NOMO-1 treated with DMSO at 0.1 percent for 48 hours (cell line): ENCODE measurements around the gene AOPEP.

ENCODE experiments used
- DNase-seq: peaks from one replicate; lab custom pipeline; 2025; ENCODE audit not compliant: unreplicated experiment; lab: John Stamatoyannopoulos, UW

Gene AOPEP

GRCh38 chr9:95089257-95090022 lies 362.9 kb downstream of the AOPEP start:
- no peak for DNase-seq

- DNase-seq: no peak
Observed at GRCh38 chr9:95090023-95090791, 363.7 kb downstream of the AOPEP start.

GRCh38 chr9:95090871-95091577 lies 364.5 kb downstream of the AOPEP start:
- no peak for DNase-seq

GRCh38 chr9:95091601-95092261 lies 365.2 kb downstream of the AOPEP start:
- DNase-seq: no peak

- no peak for DNase-seq
Observed at GRCh38 chr9:95092262-95093072, 366.0 kb downstream of the AOPEP start.

GRCh38 chr9:95093586-95093985 lies 367.1 kb downstream of the AOPEP start:
- no peak for DNase-seq

GRCh38 chr9:95094002-95094401 lies 367.5 kb downstream of the AOPEP start:
- DNase-seq: no peak

GRCh38 chr9:95095641-95096355 lies 369.3 kb downstream of the AOPEP start:
- DNase-seq: no peak

- no peak for DNase-seq
Observed at GRCh38 chr9:95096381-95096780, 369.9 kb downstream of the AOPEP start.

- no peak for DNase-seq
Observed at GRCh38 chr9:95096807-95097206, 370.3 kb downstream of the AOPEP start.

- no peak for DNase-seq
Observed at GRCh38 chr9:95097279-95097678, 370.8 kb downstream of the AOPEP start.

- no peak for DNase-seq
Observed at GRCh38 chr9:95098391-95098921, 372.0 kb downstream of the AOPEP start.

GRCh38 chr9:95099321-95100070 lies 373.0 kb downstream of the AOPEP start:
- no peak for DNase-seq

- no peak for DNase-seq
Observed at GRCh38 chr9:95100071-95100627, 373.6 kb downstream of the AOPEP start.

- DNase-seq: no peak
Observed at GRCh38 chr9:95101326-95101725, 374.8 kb downstream of the AOPEP start.

GRCh38 chr9:95102001-95102433 lies 375.5 kb downstream of the AOPEP start:
- DNase-seq: no peak

GRCh38 chr9:95102572-95102971 lies 376.1 kb downstream of the AOPEP start:
- no peak for DNase-seq

GRCh38 chr9:95103281-95103771 lies 376.8 kb downstream of the AOPEP start:
- no peak for DNase-seq
